OCI-LY3 (cell line): Measurements from ENCODE around the gene PABPN1L.

Experiments
- EZH2phosphoT487 ChIP-seq: fragments of 200-600 bp; shearing (Covaris generic); IDR thresholded peaks from 2 replicates; pipeline ENCODE4 v1.6.1; 2018; ENCODE audit warnings: antibody characterized with exemption, mixed run types, low read depth
- TF ChIP-seq, protein P1 (sequence below): fragments of 200-600, 300-600 bp; sonication (generic); IDR thresholded peaks from 2 replicates; pipeline ENCODE4 v1.5.1; 2014; ENCODE audit warnings: antibody characterized with exemption, low read length, low read depth

DNA sequence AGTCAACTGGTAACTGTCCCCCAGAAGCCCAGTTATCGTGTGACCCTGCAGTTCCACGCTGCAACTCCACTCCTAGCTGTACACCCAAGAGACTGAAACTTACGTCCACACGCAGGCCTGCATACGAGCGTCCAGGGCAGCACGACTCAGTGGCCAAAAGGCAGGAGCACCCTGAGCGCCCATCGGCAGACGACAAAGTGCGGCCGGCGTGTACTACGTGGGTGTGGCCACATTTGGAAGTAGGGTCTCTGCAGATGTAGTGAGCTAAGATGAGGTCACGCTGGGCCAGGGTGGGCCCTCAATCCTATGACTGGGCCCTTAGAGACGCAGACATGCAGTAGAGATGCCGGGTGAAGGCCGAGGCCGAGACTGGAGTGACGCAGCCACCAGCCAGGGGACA lies 23.2 kb downstream of the PABPN1L start:
- TF ChIP-seq, protein P1, sequence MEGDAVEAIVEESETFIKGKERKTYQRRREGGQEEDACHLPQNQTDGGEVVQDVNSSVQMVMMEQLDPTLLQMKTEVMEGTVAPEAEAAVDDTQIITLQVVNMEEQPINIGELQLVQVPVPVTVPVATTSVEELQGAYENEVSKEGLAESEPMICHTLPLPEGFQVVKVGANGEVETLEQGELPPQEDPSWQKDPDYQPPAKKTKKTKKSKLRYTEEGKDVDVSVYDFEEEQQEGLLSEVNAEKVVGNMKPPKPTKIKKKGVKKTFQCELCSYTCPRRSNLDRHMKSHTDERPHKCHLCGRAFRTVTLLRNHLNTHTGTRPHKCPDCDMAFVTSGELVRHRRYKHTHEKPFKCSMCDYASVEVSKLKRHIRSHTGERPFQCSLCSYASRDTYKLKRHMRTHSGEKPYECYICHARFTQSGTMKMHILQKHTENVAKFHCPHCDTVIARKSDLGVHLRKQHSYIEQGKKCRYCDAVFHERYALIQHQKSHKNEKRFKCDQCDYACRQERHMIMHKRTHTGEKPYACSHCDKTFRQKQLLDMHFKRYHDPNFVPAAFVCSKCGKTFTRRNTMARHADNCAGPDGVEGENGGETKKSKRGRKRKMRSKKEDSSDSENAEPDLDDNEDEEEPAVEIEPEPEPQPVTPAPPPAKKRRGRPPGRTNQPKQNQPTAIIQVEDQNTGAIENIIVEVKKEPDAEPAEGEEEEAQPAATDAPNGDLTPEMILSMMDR = no peak
- TF ChIP-seq EZH2phosphoT487 = no peak
